ENCODE results near the gene DAZAP1. TPM values are rescaled to one million over a fixed set of nuclear protein-coding genes. Genes with fewer than 3 reads are reported as not detected.

The DAZAP1 gene
- polyA plus RNA-seq, 10 donors = 52.2 to 76.1 (median 64.0) TPM

DNA sequence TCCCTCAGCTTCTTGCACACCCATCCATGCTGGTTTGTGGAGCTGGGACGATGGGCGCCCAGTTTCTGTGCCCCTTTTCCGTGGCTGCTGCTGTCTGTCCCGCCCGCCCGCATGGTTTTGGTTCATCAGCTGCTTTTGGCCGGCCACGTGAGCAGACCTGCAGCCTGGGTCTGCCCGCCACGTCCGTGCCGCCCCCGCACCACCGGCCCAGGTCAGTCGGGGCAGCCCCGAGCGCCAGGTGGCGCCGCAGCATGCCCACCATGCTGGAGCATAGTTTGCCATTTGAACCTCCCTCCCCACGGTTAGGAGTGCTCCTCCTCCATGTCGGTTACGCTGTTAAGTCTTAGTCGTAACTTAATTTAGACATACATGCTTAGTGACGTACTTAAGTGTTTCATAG is 15.6 kb downstream of the DAZAP1 start:
- no peak for DNase-seq

DNA sequence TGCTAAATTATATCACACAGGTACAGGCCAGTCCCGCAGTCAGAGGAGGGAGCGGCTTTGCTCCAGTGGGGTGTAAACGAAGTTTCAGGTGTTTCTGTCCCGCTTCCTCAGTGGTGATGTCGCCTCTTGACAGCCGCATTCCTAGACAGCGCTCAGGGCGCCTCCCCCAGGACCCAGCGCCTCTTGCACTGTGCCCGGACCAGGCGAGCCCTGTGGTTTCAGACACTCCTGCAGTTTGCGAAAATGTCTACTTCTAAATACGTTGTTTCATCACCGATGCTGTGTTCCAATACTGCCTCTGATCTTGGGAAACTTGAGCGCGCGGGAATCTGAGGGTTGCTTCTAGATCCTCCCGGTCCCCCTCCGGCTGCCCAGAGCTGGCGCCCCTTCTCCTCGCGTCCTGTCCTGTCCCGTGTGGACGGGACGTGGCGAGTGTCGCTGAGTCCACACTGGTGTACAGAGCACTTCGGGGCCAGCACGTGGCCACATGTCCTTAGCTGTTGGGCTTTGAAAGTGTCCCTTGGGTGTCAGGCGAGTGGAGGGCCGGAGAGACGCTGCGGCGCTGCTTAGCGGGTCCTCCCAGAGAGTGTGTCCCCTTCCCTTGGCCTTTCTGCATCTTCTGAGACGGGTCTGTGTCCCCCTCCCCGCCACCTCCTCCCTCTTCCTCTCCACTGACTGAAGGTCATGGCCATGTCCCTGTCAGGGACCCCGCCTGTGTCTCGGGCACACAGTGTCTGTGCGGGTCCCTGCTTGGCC is 16.2 kb downstream of the DAZAP1 start:
- DNase-seq = no peak

GRCh38 chr19:1424192-1424955 is 17.0 kb downstream of the DAZAP1 start:
- no peak for DNase-seq

- peak in 1 of 3 donors; percentile 79 for DNase-seq
Measured at GRCh38 chr19:1425102-1425837, 17.9 kb downstream of the DAZAP1 start.

DNA sequence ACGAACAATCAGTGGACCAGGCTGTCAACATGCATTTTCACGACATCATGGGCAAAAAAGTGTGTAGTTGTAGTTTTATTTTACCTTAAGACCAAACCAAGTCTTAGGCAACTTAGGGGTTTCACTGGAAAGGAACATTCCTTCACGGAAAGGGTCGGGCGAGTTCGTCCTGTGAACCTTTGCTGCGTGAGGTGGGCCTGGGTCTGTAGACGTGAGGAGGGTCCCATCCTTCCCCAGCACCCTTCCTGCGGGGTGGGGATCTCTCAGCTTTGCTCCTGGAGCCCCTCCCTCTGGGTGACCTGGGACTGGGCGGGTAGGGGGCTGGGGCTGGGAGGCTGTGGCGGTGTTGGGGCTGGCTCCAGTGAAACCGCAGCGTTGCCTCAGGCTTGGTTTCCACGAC is 18.5 kb downstream of the DAZAP1 start:
- no peak for DNase-seq

- DNase-seq = no peak
Measured at GRCh38 chr19:1426736-1427135, 19.4 kb downstream of the DAZAP1 start.

GRCh38 chr19:1427221-1427920 is 20.0 kb downstream of the DAZAP1 start:
- no peak for DNase-seq

DNA sequence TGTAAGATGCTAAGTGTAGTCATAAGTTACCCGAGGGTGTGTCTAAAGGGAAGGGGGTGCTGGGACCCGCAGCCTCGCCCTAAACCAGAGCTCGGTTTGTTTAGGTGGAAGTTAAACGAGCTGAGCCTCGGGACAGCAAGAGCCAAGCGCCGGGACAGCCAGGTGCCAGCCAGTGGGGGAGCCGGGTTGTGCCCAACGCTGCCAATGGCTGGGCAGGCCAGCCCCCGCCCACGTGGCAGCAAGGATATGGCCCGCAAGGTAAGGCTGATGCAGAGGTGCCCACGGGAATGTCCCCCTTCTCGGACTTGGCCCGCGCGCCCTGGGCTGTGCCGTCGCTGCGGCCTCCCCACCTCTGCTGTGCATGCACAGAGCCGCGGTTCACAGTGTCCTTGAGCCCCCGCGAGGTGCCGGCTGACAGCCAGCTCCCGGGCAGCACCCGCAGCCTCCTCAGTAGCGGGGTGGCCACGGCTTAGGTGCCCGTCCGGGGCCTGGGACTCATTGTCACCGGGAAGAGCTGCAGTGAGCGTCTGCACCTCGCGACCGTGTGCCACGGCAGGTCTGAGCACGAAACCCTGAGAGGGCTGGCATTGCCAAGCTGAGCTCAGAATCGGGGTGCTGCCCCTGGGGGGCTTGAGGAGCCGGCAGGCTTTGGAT is 21.5 kb downstream of the DAZAP1 start:
- DNase-seq = no peak

DNA sequence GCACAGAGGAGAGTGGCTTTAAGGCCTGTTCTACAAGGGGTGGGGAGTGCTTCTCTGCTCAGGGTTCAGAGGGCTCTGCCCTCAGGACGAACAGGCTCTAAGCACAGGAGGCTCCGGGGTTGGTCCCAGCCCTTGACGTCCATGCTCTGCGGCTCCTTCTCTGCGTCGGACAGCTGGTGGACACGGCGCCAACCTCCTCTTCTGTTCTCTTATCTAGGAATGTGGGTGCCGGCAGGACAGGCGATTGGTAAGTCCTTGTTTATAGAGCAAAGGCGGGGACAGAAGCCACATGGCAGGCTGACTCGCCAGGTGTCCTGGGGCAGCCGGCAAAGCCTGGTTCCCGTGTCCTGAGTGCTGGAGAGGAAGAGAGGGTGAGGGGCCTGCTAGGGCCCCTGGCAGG is 22.4 kb downstream of the DAZAP1 start:
- no peak for DNase-seq

DNA sequence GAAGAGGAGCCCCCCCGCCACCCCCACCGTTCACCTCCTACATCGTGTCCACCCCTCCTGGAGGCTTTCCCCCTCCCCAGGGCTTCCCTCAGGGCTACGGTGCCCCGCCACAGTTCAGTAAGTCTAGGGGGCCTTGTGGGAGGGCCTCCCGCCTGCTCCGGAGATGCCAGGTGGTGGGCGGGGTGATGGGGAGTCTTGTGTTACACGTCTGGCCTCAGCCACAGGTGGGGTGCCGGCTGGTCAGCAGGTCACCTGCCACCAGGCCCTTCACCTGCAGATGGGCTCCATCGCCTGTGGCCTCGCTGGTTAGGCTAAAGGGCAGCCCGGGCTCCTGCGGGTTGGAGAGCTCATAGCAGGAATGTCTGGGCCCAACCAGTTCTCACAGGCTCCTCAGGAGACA is 22.9 kb downstream of the DAZAP1 start:
- no peak for DNase-seq

DNA sequence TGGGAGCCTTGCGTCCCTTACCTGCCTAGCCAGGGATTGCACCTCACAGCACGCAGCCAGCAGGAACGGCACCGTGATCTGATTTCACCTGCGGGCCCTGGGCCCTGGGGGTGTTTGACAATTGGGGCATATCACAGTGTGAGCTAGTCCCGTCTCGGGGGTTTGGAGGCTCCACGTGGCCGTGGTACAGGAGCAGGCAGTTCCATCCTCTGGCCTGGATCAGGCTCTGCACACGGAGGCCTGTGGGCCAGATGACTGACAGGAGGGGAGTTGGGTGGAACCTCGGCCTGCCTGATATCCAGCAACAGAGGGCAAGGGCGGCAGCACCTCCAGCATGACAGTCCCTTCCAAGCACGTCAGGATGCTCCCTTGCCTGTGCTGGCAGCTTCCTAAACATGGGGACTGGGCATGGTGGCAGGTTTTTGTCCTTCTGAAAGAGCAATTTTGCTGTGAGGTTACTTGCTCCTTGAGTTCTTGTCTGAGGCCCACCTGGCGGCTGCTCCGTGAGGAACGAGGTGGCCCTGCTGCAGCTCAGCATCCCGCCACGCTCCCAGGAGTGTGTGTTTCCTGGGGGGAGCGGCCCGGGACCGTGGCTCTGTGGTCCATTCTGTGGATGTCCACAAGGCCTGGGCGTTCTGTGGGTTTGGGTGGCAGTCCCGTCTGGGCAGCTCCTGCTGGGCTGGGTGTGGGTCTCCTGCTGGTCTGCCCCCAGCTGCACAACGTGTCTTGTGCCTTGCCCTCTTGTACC is 24.5 kb downstream of the DAZAP1 start:
- DNase-seq = no peak

- DNase-seq = no peak
Measured at GRCh38 chr19:1432507-1432887, 25.1 kb downstream of the DAZAP1 start.

DNA sequence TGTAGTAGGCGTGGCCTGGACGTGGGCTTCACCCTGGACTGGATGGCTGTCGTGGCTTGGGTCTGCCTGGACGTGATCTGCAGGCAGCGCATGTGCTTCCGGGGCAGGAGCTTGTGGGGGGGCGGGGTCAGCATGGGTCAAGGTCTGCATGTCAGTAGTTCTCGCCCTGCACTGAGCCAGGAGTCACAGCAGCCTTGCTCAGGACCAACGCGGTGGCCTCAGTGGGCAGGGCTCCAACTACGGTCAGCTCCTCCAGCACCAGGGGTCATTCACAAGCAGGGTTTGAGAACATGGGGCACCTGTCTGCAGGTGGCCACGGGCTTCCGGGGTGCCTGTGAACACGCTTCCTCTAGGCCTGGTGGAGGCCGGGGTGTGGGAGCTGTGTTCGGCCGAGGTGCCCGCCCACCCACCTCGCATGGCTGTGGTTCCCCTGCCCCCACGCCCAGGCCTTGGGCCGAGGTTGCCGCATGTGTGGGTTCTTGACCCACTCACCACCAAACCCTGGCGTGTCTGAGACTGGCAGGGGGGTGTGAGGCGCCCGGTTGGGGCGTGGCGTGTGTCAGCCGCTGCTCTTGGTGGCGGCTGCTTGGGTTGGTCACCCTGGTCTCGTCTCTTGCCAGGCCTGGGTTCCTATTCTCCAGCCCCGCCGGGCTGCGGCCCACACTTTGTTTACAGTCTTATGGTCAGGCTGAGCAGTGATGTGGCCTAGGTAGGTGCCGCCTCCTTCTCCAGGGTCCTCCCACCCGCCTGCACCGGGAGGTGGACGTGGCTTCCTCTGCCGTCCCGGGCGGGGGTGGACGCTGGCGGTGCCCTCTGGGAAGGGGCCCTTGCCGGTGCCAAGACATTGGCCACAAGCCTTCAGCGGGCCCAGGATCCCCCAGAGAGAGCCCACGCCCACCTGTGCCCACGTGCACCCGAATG is 26.0 kb downstream of the DAZAP1 start:
- DNase-seq = no peak

GRCh38 chr19:1434040-1434366 is 26.6 kb downstream of the DAZAP1 start:
- DNase-seq = no peak

GRCh38 chr19:1434577-1435060 is 27.2 kb downstream of the DAZAP1 start:
- DNase-seq = no peak

DNA sequence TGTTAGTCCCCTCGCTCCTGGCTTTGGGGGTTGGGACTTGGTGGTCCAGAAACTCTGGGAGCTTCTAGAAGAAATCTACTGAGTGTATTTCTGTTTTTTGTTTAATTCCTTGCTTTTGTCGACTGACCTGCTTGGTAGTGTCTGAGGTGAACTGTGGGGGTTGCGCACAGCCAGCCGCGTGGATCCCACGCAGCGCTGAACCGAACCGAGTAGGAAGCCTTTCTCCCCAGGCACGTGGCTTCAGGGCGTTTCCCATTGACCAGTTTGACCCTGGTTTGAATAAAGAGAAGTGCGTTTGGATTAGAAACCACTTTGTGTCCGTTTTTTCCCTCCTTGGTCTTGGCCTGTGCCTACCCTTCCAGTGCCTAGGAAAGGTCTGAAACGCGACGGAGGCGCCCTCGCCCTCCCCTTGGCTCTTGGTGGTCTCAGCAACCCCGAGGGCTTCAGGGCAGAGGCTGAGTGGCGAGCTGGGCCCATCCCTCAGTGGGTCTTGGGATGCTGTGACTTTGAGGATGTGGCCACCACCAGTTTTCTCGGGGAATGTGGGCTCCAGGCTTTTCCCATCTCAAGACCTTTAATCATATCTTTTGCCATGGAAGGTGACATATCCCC is 28.1 kb downstream of the DAZAP1 start:
- DNase-seq = no peak

- DNase-seq = no peak
Measured at GRCh38 chr19:1437609-1438008, 30.2 kb downstream of the DAZAP1 start.

- peak; percentile 95 to 99 (median 98) for DNase-seq
Measured at GRCh38 chr19:1438035-1438932, 30.9 kb downstream of the DAZAP1 start, which contains the start of gene RPS15. Gene RPS15 (plus strand): TSS chr19:1438396. CDS start chr19:1438426, 30 bp downstream.

All from muscle of back (tissue), 11 donors.